ENCODE data around the gene CNTNAP5. TPM values are rescaled to one million over a fixed set of nuclear protein-coding genes. Genes with fewer than 3 reads are reported as not detected.

The CNTNAP5 gene
- total and polyA plus RNA-seq, 2 donors (not counting 1 experiment from before 2014, with no cell fraction given): not detected

- ChIA-PET POLR2A (no interaction called here), CTCF (no interaction called here)
- no peak overlapping the region for H2AFZ ChIP-seq (ENCODE audit: insufficient read depth, low read depth, low read length, poor library complexity, severe bottlenecking)
- no peaks in the 10 kb centered on the region for H3K27me3 ChIP-seq (replicated peaks in 1 of 4; ENCODE audit: control extremely low read depth in 1 of 4, control insufficient read depth in 3 of 4, insufficient read depth in 4 of 4, low read length in 3 of 4)
- no peak overlapping the region for H3K27ac Mint-ChIP-seq
- no peaks in the 10 kb centered on the region for H3K9me3 Mint-ChIP-seq (ENCODE audit: insufficient read depth)
- H3K4me3 ChIP-seq (ENCODE audit: control extremely low read depth in 1 of 5, extremely low read depth in 1 of 5, insufficient read depth in 1 of 5, low read depth in 2 of 5, low read length in 4 of 5): no peak overlapping the region
- no peak overlapping the region for H3K27ac ChIP-seq (ENCODE audit: low read length in 2 of 2)
- no peaks in the 10 kb centered on the region for H4K20me1 ChIP-seq (ENCODE audit: control insufficient read depth, insufficient read depth, low read length, poor library complexity, severe bottlenecking)
- no peaks in the 10 kb centered on the region for H3K4me1 Mint-ChIP-seq
- H3K4me3 Mint-ChIP-seq: no peak overlapping the region
- H3K79me2 ChIP-seq (ENCODE audit: control insufficient read depth, insufficient read depth, low read length): no peaks in the 10 kb centered on the region
- no peak overlapping the region for H3K4me2 ChIP-seq (replicated peaks; ENCODE audit: low read depth, low read length, poor library complexity, severe bottlenecking)
- 90% methylated on average over 2 of the region's 3 CpGs for WGBS (ENCODE audit: insufficient coverage)
- no peaks in the 10 kb centered on the region for H3K27me3 Mint-ChIP-seq
- DNase-seq (no peak), ATAC-seq (ENCODE audit: low read depth) (no peak)
- intact Hi-C loops (cut with micrococcal nuclease): no loop called here
- H3K4me1 ChIP-seq (ENCODE audit: control insufficient read depth in 2 of 2, insufficient read depth in 2 of 2, low read length in 2 of 2): no peaks in the 10 kb centered on the region
- H3K9me3 ChIP-seq (ENCODE audit: control extremely low read depth in 1 of 3, control insufficient read depth in 2 of 3, insufficient read depth in 1 of 3, low read length in 2 of 3): no peaks in the 10 kb centered on the region
- H3K9ac ChIP-seq (ENCODE audit: low read length): no peak overlapping the region
- no peaks in the 10 kb centered on the region for H3K36me3 ChIP-seq (replicated peaks in 1 of 2; ENCODE audit: control extremely low read depth in 1 of 2, control insufficient read depth in 1 of 2, extremely low read depth in 1 of 2, insufficient read depth in 2 of 2, low read length in 1 of 2)
- no peak for TF ChIP-seq CTCF (IDR thresholded peaks at IDR 0.05)
- no peak for TF ChIP-seq EZH2 (IDR thresholded peaks at IDR 0.05; ENCODE audit: borderline replicate concordance, insufficient read depth, low read depth, low read length, poor library complexity, severe bottlenecking)
Observed at GRCh38 chr2:124540805-124541204, 515.7 kb downstream of the CNTNAP5 start.

DNA sequence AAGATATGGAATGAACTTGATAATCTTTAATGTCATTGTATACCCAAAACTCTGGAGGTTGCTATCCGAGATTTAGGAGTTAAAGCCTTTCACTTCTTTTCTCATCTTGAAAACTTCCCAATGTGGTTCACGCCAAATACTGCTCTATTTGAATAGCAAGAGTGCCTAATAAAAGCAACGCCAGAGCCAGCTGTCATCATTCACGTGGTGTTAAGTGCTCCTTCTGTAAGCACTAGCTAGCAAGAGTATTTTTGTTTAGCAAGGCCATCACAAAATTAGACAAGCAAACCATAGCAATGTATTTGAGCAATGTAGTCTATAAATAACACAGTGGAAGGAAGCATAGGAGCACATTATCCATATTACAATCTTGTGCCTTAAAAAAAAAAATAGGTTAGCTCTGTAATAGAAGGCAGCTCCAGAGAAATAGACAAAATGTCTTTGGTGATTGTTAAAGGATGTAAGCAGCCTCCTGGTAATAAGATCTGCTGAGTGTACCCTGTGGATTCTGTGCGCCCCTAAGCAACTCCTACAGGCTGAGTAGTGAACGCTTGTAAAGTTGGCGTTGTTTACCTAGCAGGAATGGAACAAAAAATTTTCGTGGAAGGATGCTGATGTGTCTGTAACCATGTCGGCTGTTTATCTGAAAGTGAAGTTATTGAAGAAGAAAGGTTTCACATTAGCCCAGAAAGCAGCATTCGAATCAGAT lies 518.0 kb downstream of the CNTNAP5 start:
- no peak for DNase-seq
- no peaks in the 10 kb centered on the region for H3K4me1 ChIP-seq (ENCODE audit: control insufficient read depth in 2 of 2, insufficient read depth in 2 of 2, low read length in 2 of 2)
- Mint-ChIP-seq H3K27me3 (no peaks in the 10 kb centered on the region), H3K4me3 (no peak overlapping the region), H3K9me3 (ENCODE audit: insufficient read depth) (no peaks in the 10 kb centered on the region), H3K27ac (no peak overlapping the region), H3K4me1 (no peaks in the 10 kb centered on the region)
- no peaks in the 10 kb centered on the region for H3K27me3 ChIP-seq (replicated peaks in 1 of 4; ENCODE audit: control extremely low read depth in 1 of 4, control insufficient read depth in 3 of 4, insufficient read depth in 4 of 4, low read length in 3 of 4)
- no peak overlapping the region for H2AFZ ChIP-seq (ENCODE audit: insufficient read depth, low read depth, low read length, poor library complexity, severe bottlenecking)
- H3K79me2 ChIP-seq (ENCODE audit: control insufficient read depth, insufficient read depth, low read length): no peaks in the 10 kb centered on the region
- H3K9me3 ChIP-seq (ENCODE audit: control extremely low read depth in 1 of 3, control insufficient read depth in 2 of 3, insufficient read depth in 1 of 3, low read length in 2 of 3): no peaks in the 10 kb centered on the region
- intact Hi-C loops (cut with micrococcal nuclease): no loop called here
- H4K20me1 ChIP-seq (ENCODE audit: control insufficient read depth, insufficient read depth, low read length, poor library complexity, severe bottlenecking): no peaks in the 10 kb centered on the region
- no peak overlapping the region for H3K4me3 ChIP-seq (ENCODE audit: control extremely low read depth in 1 of 5, extremely low read depth in 1 of 5, insufficient read depth in 1 of 5, low read depth in 2 of 5, low read length in 4 of 5)
- POLR2A ChIA-PET: no interaction called here
- CTCF ChIA-PET: no interaction called here
- no peaks in the 10 kb centered on the region for H3K36me3 ChIP-seq (replicated peaks in 1 of 2; ENCODE audit: control extremely low read depth in 1 of 2, control insufficient read depth in 1 of 2, extremely low read depth in 1 of 2, insufficient read depth in 2 of 2, low read length in 1 of 2)
- H3K27ac ChIP-seq (ENCODE audit: low read length in 2 of 2): no peak overlapping the region
- no peak for TF ChIP-seq CTCF (IDR thresholded peaks at IDR 0.05)
- TF ChIP-seq EZH2 (IDR thresholded peaks at IDR 0.05; ENCODE audit: borderline replicate concordance, insufficient read depth, low read depth, low read length, poor library complexity, severe bottlenecking): no peak
- H3K9ac ChIP-seq (ENCODE audit: low read length): no peak overlapping the region
- no peak overlapping the region for H3K4me2 ChIP-seq (replicated peaks; ENCODE audit: low read depth, low read length, poor library complexity, severe bottlenecking)
- no peak for ATAC-seq (ENCODE audit: low read depth)
- 68% methylated on average over 6 of the region's 10 CpGs for WGBS (ENCODE audit: insufficient coverage)
